HepG2 (cell line): ENCODE data around the gene LEF1. TPM values are rescaled to one million over a fixed set of nuclear protein-coding genes. Genes with fewer than 3 reads are reported as not detected.

Source experiments
- ATAC-seq: fragments of 200-7000 bp; cut with Tn5 transposase; 3 replicates; pipeline ENCODE4 v1.9.1; 2020; ENCODE audit warnings: mild to moderate bottlenecking, moderate library complexity
- BruUV-seq: library from RNA; stranded (reverse); fragments of 400-500 nt; replicated peaks from 2 replicates; lab custom pipeline; 2021; lab: Mats Ljungman, UMichigan
- CTCF ChIA-PET: fragments of 300-600 bp; formaldehyde crosslinking; extraction: SDS; loops from one replicate; lab custom pipeline; 2021; ENCODE audit warnings: low total read pairs, inconsistent platforms, low intra/inter-chr PET ratio; lab: Yijun Ruan, JAX
- POLR2A ChIA-PET: fragments of 350-600 bp; sonication (Branson Sonifier 250); formaldehyde crosslinking; loops from one replicate; lab custom pipeline; 2020; ENCODE audit warnings: antibody characterized with exemption, inconsistent platforms; lab: Yijun Ruan, JAX
- DNase-seq: peaks from one replicate; pipeline ENCODE4 v3.0.0-alpha.2; 2015; ENCODE audit warnings: low spot score
- FAIRE-seq: peaks from 3 replicates; lab custom pipeline; 2011; peaks lifted over from hg19 to GRCh38; lab: Jason Lieb, UNC
- H2AFZ ChIP-seq: one replicate; pipeline ENCODE4 v1.6.1; 2011; ENCODE audit warnings: low read length, inconsistent platforms
- H3K27ac ChIP-seq: fragments of 300-600 bp; 3 replicates; pipeline ENCODE4 v1.8.0; 2011; ENCODE audit warnings: mixed run types, mild to moderate bottlenecking, mixed read lengths, low read length, inconsistent platforms; ENCODE audit not compliant: insufficient read depth; ENCODE audit errors: extremely low read length
- H3K27me3 ChIP-seq, 2 experiments: fragments of 200-600 bp in 1 of 2; 2 replicates in 1 of 2; 3 replicates in 1 of 2; pipeline versions ENCODE4 v1.6.0 to v1.8.0; 2011; ENCODE audit warnings: low read length in 2 of 2, mild to moderate bottlenecking in 2 of 2, moderate library complexity in 2 of 2, inconsistent platforms in 1 of 2; ENCODE audit not compliant: insufficient read depth in 2 of 2, control insufficient read depth in 1 of 2
- H3K36me3 ChIP-seq, 2 experiments: fragments of 200-600 bp in 1 of 2; replicated peaks in 1 of 2; 2 replicates in 1 of 2; 3 replicates in 1 of 2; pipeline versions ENCODE4 v1.5.1 to v1.8.0; 2011; ENCODE audit warnings: low read length in 2 of 2, inconsistent platforms in 1 of 2; ENCODE audit not compliant: insufficient read depth in 2 of 2, control insufficient read depth in 1 of 2
- H3K4me1 ChIP-seq: 2 replicates; pipeline ENCODE4 v1.5.1; 2012; ENCODE audit warnings: low read length, inconsistent platforms; ENCODE audit not compliant: insufficient read depth
- H3K4me2 ChIP-seq: 2 replicates; pipeline ENCODE4 v1.6.0; 2011; ENCODE audit warnings: low read depth, low read length, inconsistent platforms
- H3K4me3 ChIP-seq, 3 experiments: fragments of 200-600 bp in 1 of 3; sonication (generic), shearing (Covaris generic) in 1 of 3; replicated peaks in 1 of 3; 2 replicates each; pipeline ENCODE4 v1.5.1; 2011 to 2016; ENCODE audit warnings: low read length in 3 of 3, inconsistent platforms in 2 of 3, low read depth in 2 of 3, mild to moderate bottlenecking in 2 of 3, control low read depth in 1 of 3, mixed read lengths in 1 of 3; ENCODE audit not compliant: insufficient read depth in 1 of 3
- H3K79me2 ChIP-seq: one replicate; pipeline ENCODE4 v1.6.1; 2011; ENCODE audit warnings: low read length, inconsistent platforms; ENCODE audit not compliant: insufficient read depth
- H3K9ac ChIP-seq: 2 replicates; pipeline ENCODE4 v1.6.0; 2011; ENCODE audit warnings: mild to moderate bottlenecking, low read depth, low read length, inconsistent platforms; ENCODE audit not compliant: insufficient read depth
- H3K9me3 ChIP-seq: 2 replicates; pipeline ENCODE4 v1.5.1; 2012; ENCODE audit warnings: mild to moderate bottlenecking, low read length
- H4K20me1 ChIP-seq: 2 replicates; pipeline ENCODE4 v1.6.0; 2011; ENCODE audit warnings: inconsistent platforms, mild to moderate bottlenecking, low read length, moderate library complexity; ENCODE audit not compliant: insufficient read depth
- ARHGAP35 ChIP-seq: sonication (generic); formaldehyde crosslinking; IDR thresholded peaks from 2 replicates; pipeline ENCODE4 v1.9.0; 2022; ENCODE audit warnings: mild to moderate bottlenecking, inconsistent platforms, moderate library complexity, missing genetic modification reagents, borderline replicate concordance
- ARID5B ChIP-seq: IDR thresholded peaks from 2 replicates; pipeline ENCODE4 v1.4.0; 2020; ENCODE audit warnings: mild to moderate bottlenecking, missing genetic modification reagents
- BCL3 ChIP-seq: sonication (generic); formaldehyde crosslinking; IDR thresholded peaks from 2 replicates; pipeline ENCODE4 v1.5.1; 2020; ENCODE audit warnings: mild to moderate bottlenecking, missing genetic modification reagents, moderate library complexity
- HOXD1 ChIP-seq: sonication (generic); formaldehyde crosslinking; IDR thresholded peaks from 2 replicates; pipeline ENCODE4 v1.5.0; 2020; ENCODE audit warnings: missing genetic modification reagents
- NKX3-1 ChIP-seq: sonication (generic); formaldehyde crosslinking; IDR thresholded peaks from 2 replicates; pipeline ENCODE4 v1.5.0; 2020; ENCODE audit warnings: missing genetic modification reagents
- WGBS: methylation state at CpG from one replicate; pipeline ENCODE4 v1.1.6; 2017; ENCODE audit warnings: low lambda C conversion rate; 5-methylcytosine and 5-hydroxymethylcytosine counted together
- in situ Hi-C: cut with HindIII; loops from 2 replicates; pipeline ENCODE4 v1.10.0; 2017; ENCODE audit warnings: low pct_unique_long_range_greater_than_20kb; ENCODE audit not compliant: extremely low pct_ligation_motif_present
- intact Hi-C: fragments of 100-400 bp; cut with micrococcal nuclease; formaldehyde crosslinking; loops from one replicate; pipeline ENCODE4 v1.10.0; 2022; ENCODE audit not compliant: unreplicated experiment
- polyA plus RNA-seq, 8 experiments: library from polyadenylated mRNA; depleted of rRNA in 3 of 8; stranded (reverse) in 7 of 8; unstranded in 1 of 8; fragments of >200 nt; fragmentation: Illumina TruSeq in 4 of 8; extraction: Trizol in 4 of 8; gene quantifications; 2 replicates each; pipeline versions ENCODE4 v1.2.1 to v1.2.3, GENCODE V29; 2011 to 2016; ENCODE audit warnings: low read depth in 4 of 8, missing spikeins in 1 of 8, mixed read lengths in 1 of 8; ENCODE audit not compliant: insufficient read depth in 1 of 8
- total RNA-seq, 5 experiments: library from RNA; depleted of rRNA; stranded (reverse); fragments of >200 nt; fragmentation: Illumina TruSeq; extraction: Trizol; gene quantifications; 2 replicates each; pipeline ENCODE4 v1.2.3, GENCODE V29; 2016; ENCODE audit warnings: low read depth in 1 of 5

LEF1 gene
- total and polyA plus RNA-seq, 2 of the 13 experiments (the other 11 are each of a cell fraction or from before 2014, with no cell fraction given): 0.22 to 0.29 TPM

GRCh38 chr4:108004646-108005045 lies 164.1 kb downstream of the LEF1 start:
- no peak overlapping the region for H3K4me2 ChIP-seq
- WGBS: 94% methylated on average over 2 of the region's 2 CpGs
- ATAC-seq (no peak), FAIRE-seq (no peak), DNase-seq (no peak)
- H3K4me1 ChIP-seq: peaks cover 11% of the 10 kb centered on the region
- intact Hi-C loops (no loop called here), in situ Hi-C loops (no loop called here)
- no peak overlapping the region for H2AFZ ChIP-seq
- CTCF ChIA-PET: no interaction called here
- peaks cover 0 to 4% of the 10 kb centered on the region in 2 experiments; a peak in 1 of 5 replicates for H3K36me3 ChIP-seq
- H4K20me1 ChIP-seq: no peaks in the 10 kb centered on the region
- H3K79me2 ChIP-seq: no peaks in the 10 kb centered on the region
- H3K27me3 ChIP-seq: no peaks in the 10 kb centered on the region
- H3K9ac ChIP-seq: no peak overlapping the region
- H3K4me3 ChIP-seq: no peak overlapping the region
- no peaks in the 10 kb centered on the region for H3K9me3 ChIP-seq
- BruUV-seq: no TSS peak
- TF ChIP-seq HOXD1 (CRISPR knock-in tag) (no peak), BCL3 (CRISPR knock-in tag) (no peak), ARHGAP35 (CRISPR knock-in tag) (no peak)
- H3K27ac ChIP-seq: no peak overlapping the region
- POLR2A ChIA-PET: no interaction called here

GRCh38 chr4:108003982-108004515 lies 164.7 kb downstream of the LEF1 start:
- no TSS peak for BruUV-seq
- CTCF ChIA-PET: no interaction called here
- no peak overlapping the region for H3K9ac ChIP-seq
- no peak overlapping the region for H3K4me2 ChIP-seq
- intact Hi-C loops: no loop called here
- in situ Hi-C loops: no loop called here
- no peaks in the 10 kb centered on the region for H4K20me1 ChIP-seq
- DNase-seq: no peak
- POLR2A ChIA-PET: no interaction called here
- no peak for FAIRE-seq
- 74% methylated on average over 4 of the region's 4 CpGs for WGBS
- ATAC-seq: peak; percentile 32
- H2AFZ ChIP-seq: no peak overlapping the region
- peaks cover 11% of the 10 kb centered on the region for H3K4me1 ChIP-seq
- H3K4me3 ChIP-seq: no peak overlapping the region
- no peaks in the 10 kb centered on the region for H3K27me3 ChIP-seq
- TF ChIP-seq ARID5B (CRISPR knock-in tag) (no peak), NKX3-1 (CRISPR knock-in tag) (0 out of 2 replicates have a peak, but pooled peaks have one; percentile 35)
- H3K36me3 ChIP-seq: peaks cover 0 to 4% of the 10 kb centered on the region in 2 experiments; a peak in 1 of 5 replicates
- no peak overlapping the region for H3K27ac ChIP-seq
- no peaks in the 10 kb centered on the region for H3K9me3 ChIP-seq
- H3K79me2 ChIP-seq: no peaks in the 10 kb centered on the region
